Upper lobe of left lung (tissue), 6 donors: ENCODE results near the gene AOAH. TPM values are rescaled to one million over a fixed set of nuclear protein-coding genes. Genes with fewer than 3 reads are reported as not detected.
"Not testable (repeated sequence)": the region's sequence is repeated elsewhere in the genome, so short reads cannot be mapped to it uniquely, and the experiment has no call there.

ENCODE experiments used
- ATAC-seq, 2 donors: fragments of 200-7000 bp; cut with Tn5 transposase; one replicate each; pipeline ENCODE4 v1.9.1; 2022; ENCODE audit warnings: mild to moderate bottlenecking in 2 of 2, moderate library complexity in 2 of 2; ENCODE audit not compliant: low FRiP score in 2 of 2
- DNase-seq, 2 donors: peaks; one replicate each; pipeline ENCODE4 v3.0.0-alpha.2; 2019 to 2020
- H3K27ac ChIP-seq, 4 donors: fragments of 200-600 bp; sonication (generic); one replicate each; pipeline ENCODE4 v1.5.1; 2016 to 2019
- H3K27me3 ChIP-seq, 4 donors: fragments of 200-600 bp; sonication (generic); one replicate each; pipeline ENCODE4 v1.5.1; 2017 to 2019
- H3K36me3 ChIP-seq, 4 donors: fragments of 200-600 bp; sonication (generic); one replicate each; pipeline ENCODE4 v1.5.1; 2016 to 2019
- H3K4me1 ChIP-seq, 4 donors: fragments of 200-600 bp; sonication (generic); one replicate each; pipeline ENCODE4 v1.5.1; 2018 to 2019
- H3K4me3 ChIP-seq, 4 donors: fragments of 200-600 bp; sonication (generic); one replicate each; pipeline ENCODE4 v1.5.1; 2017 to 2019; ENCODE audit warnings: mild to moderate bottlenecking in 2 of 4, moderate library complexity in 1 of 4
- H3K9me3 ChIP-seq, 4 donors: fragments of 200-600 bp; sonication (generic); one replicate each; pipeline ENCODE4 v1.5.1; 2018 to 2019
- CTCF ChIP-seq, 6 experiments: fragments of 450-650 bp in 4 of 6; fragments of 200-600 bp in 2 of 6; sonication (generic) in 2 of 6; IDR thresholded peaks; one replicate each; pipeline ENCODE4 v1.5.1; 2016 to 2019; ENCODE audit warnings: antibody characterized with exemption in 6 of 6
- EP300 ChIP-seq, 4 donors: sonication (generic); formaldehyde crosslinking; IDR thresholded peaks; one replicate each; pipeline ENCODE4 v1.5.1; 2017; ENCODE audit warnings: antibody characterized with exemption in 4 of 4, control low read depth in 2 of 4
- POLR2A ChIP-seq, 4 donors: fragments of 450-650 bp; IDR thresholded peaks; one replicate each; pipeline ENCODE4 v1.5.1; 2016 to 2017; ENCODE audit warnings: antibody characterized with exemption in 4 of 4, mild to moderate bottlenecking in 2 of 4
- POLR2AphosphoS5 ChIP-seq, 2 donors: sonication (generic); formaldehyde crosslinking; IDR thresholded peaks; one replicate each; pipeline ENCODE4 v1.5.1; 2017; ENCODE audit warnings: antibody characterized with exemption in 2 of 2
- WGBS, 2 donors: methylation state at CpG; one replicate each; pipeline ENCODE4 v1.1.5; 2017 to 2018; 5-methylcytosine and 5-hydroxymethylcytosine counted together
- total RNA-seq, 6 donors: library from RNA; depleted of rRNA in 4 of 6; stranded (reverse); fragments of >200 nt in 4 of 6; gene quantifications; one replicate each; pipeline versions ENCODE4 v1.1.0 to v1.2.1, GENCODE V29; 2016 to 2021
- donor health status: DM: no; HTN: no; CAD: no; lungs with moderate emphysema.
- donor health status: DM: no; HTN: yes; CAD: no; lungs with severe emphysema.

AOAH gene
- total RNA-seq, 6 donors from 2014 or later, result 18.5 to 36.8 (median 25.7) TPM

- Histone ChIP-seq H3K4me1 (no peaks in the 10 kb centered on the region), H3K27me3 (no peaks in the 10 kb centered on the region), H3K27ac (no peak overlapping the region), H3K9me3 (no peaks in the 10 kb centered on the region), H3K4me3 (no peak overlapping the region), H3K36me3 (no peaks in the 10 kb centered on the region)
- TF ChIP-seq CTCF (IDR thresholded peaks at IDR 0.05) (no peak), POLR2A (IDR thresholded peaks at IDR 0.05) (no peak), POLR2AphosphoS5 (IDR thresholded peaks at IDR 0.05) (no peak), EP300 (IDR thresholded peaks at IDR 0.05) (no peak)
- DNase-seq (no peak), ATAC-seq (no peak)
Observed at GRCh38 chr7:36469236-36469635, 255.1 kb downstream of the AOAH start.

GRCh38 chr7:36468370-36469101 lies 255.8 kb downstream of the AOAH start:
- no peaks in the 10 kb centered on the region for H3K9me3 ChIP-seq
- TF ChIP-seq EP300 (IDR thresholded peaks at IDR 0.05) (no peak), CTCF (IDR thresholded peaks at IDR 0.05) (no peak), POLR2AphosphoS5 (IDR thresholded peaks at IDR 0.05) (no peak), POLR2A (IDR thresholded peaks at IDR 0.05) (no peak)
- no peaks in the 10 kb centered on the region for H3K4me1 ChIP-seq
- no peak for ATAC-seq
- WGBS, 2 donors, result 29 to 58% methylated on average over 2 of the region's 2 CpGs
- DNase-seq, result no peak
- H3K27me3 ChIP-seq, result no peaks in the 10 kb centered on the region
- no peaks in the 10 kb centered on the region for H3K36me3 ChIP-seq
- no peak overlapping the region for H3K27ac ChIP-seq
- H3K4me3 ChIP-seq, result no peak overlapping the region

GRCh38 chr7:36466001-36466400 lies 258.3 kb downstream of the AOAH start:
- H3K9me3 ChIP-seq, H3K4me1 ChIP-seq, H3K36me3 ChIP-seq, H3K27me3 ChIP-seq, H3K4me3 ChIP-seq, DNase-seq, H3K27ac ChIP-seq, ATAC-seq: not testable (repeated sequence)
- WGBS, 2 donors, result 78 to 89% methylated on average over 5 of the region's 5 CpGs

GRCh38 chr7:36464271-36464670 lies 260.0 kb downstream of the AOAH start:
- DNase-seq, result no peak
- Histone ChIP-seq H3K4me3 (no peak overlapping the region), H3K4me1 (no peaks in the 10 kb centered on the region), H3K9me3 (no peaks in the 10 kb centered on the region), H3K36me3 (no peaks in the 10 kb centered on the region), H3K27me3 (no peaks in the 10 kb centered on the region), H3K27ac (no peak overlapping the region)
- 94 to 95% methylated on average over 3 of the region's 3 CpGs for WGBS, 2 donors
- TF ChIP-seq CTCF (IDR thresholded peaks at IDR 0.05) (no peak), EP300 (IDR thresholded peaks at IDR 0.05) (no peak)
- ATAC-seq, result no peak
